ENCODE data around the gene CSTPP1. TPM values are rescaled to one million over a fixed set of nuclear protein-coding genes. Genes with fewer than 3 reads are reported as not detected.
A peak's percentile ranks its signal among the peaks of the same experiment; 100 is the strongest.

CSTPP1 gene
- total and polyA plus RNA-seq, 2 donors (not counting 1 experiment from before 2014, with no cell fraction given), result 15.5 to 34.1 TPM

DNA sequence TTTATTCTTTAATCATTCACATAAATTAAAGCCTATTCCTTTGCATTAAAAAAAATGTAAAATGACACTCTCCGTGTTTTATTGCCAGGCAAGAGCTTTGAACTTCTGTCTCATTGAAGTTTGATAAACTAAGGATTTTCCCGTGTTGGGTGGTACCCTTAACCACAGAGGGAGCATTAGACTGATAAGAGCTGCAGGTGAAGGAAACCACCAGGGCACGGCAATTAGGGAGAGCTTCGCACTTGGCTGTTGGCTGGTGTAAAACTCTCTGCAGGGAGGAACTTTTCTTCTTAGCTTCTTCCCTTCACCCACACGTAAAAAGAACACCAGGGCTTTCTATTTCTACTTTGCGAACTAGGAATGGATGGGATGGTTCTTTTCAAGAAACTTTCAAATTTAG is 47.0 kb downstream of the CSTPP1 start:
- TF ChIP-seq, protein P1, sequence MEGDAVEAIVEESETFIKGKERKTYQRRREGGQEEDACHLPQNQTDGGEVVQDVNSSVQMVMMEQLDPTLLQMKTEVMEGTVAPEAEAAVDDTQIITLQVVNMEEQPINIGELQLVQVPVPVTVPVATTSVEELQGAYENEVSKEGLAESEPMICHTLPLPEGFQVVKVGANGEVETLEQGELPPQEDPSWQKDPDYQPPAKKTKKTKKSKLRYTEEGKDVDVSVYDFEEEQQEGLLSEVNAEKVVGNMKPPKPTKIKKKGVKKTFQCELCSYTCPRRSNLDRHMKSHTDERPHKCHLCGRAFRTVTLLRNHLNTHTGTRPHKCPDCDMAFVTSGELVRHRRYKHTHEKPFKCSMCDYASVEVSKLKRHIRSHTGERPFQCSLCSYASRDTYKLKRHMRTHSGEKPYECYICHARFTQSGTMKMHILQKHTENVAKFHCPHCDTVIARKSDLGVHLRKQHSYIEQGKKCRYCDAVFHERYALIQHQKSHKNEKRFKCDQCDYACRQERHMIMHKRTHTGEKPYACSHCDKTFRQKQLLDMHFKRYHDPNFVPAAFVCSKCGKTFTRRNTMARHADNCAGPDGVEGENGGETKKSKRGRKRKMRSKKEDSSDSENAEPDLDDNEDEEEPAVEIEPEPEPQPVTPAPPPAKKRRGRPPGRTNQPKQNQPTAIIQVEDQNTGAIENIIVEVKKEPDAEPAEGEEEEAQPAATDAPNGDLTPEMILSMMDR (conservative IDR thresholded peaks at IDR 0.05 in 1 of 2, IDR thresholded peaks at IDR 0.05 in 1 of 2; ENCODE audit: low read depth in 1 of 2, low read length in 2 of 2), result no peak
- no peak for TF ChIP-seq EZH2 (IDR thresholded peaks at IDR 0.05; ENCODE audit: low read length, missing control alignments)
- Histone ChIP-seq H3K9me3 (ENCODE audit: control insufficient read depth, insufficient read depth, low read depth, low read length) (no peaks in the 10 kb centered on the region), H3K4me2 (ENCODE audit: extremely low read depth, insufficient read depth, low read length) (no peak overlapping the region), H3K27ac (ENCODE audit: insufficient read depth, low read length) (no peak overlapping the region), H2AFZ (ENCODE audit: low read length) (no peak overlapping the region), H3K4me3 (replicated peaks in 1 of 4; ENCODE audit: control extremely low read depth in 1 of 4, insufficient read depth in 1 of 4, low read depth in 3 of 4, low read length in 4 of 4) (no peak overlapping the region), H4K20me1 (ENCODE audit: control insufficient read depth, extremely low read depth, insufficient read depth, low read length) (no peaks in the 10 kb centered on the region), H3K4me1 (ENCODE audit: control insufficient read depth, extremely low read depth, insufficient read depth, low read length) (no peaks in the 10 kb centered on the region), H3K9ac (ENCODE audit: insufficient read depth, low read length) (no peak overlapping the region), H3K79me2 (ENCODE audit: control insufficient read depth, insufficient read depth, low read length) (no peaks in the 10 kb centered on the region), H3K27me3 (ENCODE audit: control insufficient read depth, insufficient read depth, low read length) (no peaks in the 10 kb centered on the region), H3K36me3 (ENCODE audit: control insufficient read depth, insufficient read depth, low read length) (no peaks in the 10 kb centered on the region)
- DNase-seq (ENCODE audit: low read depth in 2 of 2), result no peak

- no peak overlapping the region for H2AFZ ChIP-seq (ENCODE audit: low read length)
- no peak overlapping the region for H3K4me3 ChIP-seq (replicated peaks in 1 of 4; ENCODE audit: control extremely low read depth in 1 of 4, insufficient read depth in 1 of 4, low read depth in 3 of 4, low read length in 4 of 4)
- H4K20me1 ChIP-seq (ENCODE audit: control insufficient read depth, extremely low read depth, insufficient read depth, low read length), result no peaks in the 10 kb centered on the region
- no peaks in the 10 kb centered on the region for H3K4me1 ChIP-seq (ENCODE audit: control insufficient read depth, extremely low read depth, insufficient read depth, low read length)
- H3K27me3 ChIP-seq (ENCODE audit: control insufficient read depth, insufficient read depth, low read length), result no peaks in the 10 kb centered on the region
- H3K9ac ChIP-seq (ENCODE audit: insufficient read depth, low read length), result no peak overlapping the region
- H3K9me3 ChIP-seq (ENCODE audit: control insufficient read depth, insufficient read depth, low read depth, low read length), result no peaks in the 10 kb centered on the region
- H3K36me3 ChIP-seq (ENCODE audit: control insufficient read depth, insufficient read depth, low read length), result no peaks in the 10 kb centered on the region
- H3K4me2 ChIP-seq (ENCODE audit: extremely low read depth, insufficient read depth, low read length), result no peak overlapping the region
- H3K27ac ChIP-seq (ENCODE audit: insufficient read depth, low read length), result no peak overlapping the region
- DNase-seq (ENCODE audit: low read depth in 2 of 2), result no peak
- H3K79me2 ChIP-seq (ENCODE audit: control insufficient read depth, insufficient read depth, low read length), result no peaks in the 10 kb centered on the region
- TF ChIP-seq EZH2 (IDR thresholded peaks at IDR 0.05; ENCODE audit: low read length, missing control alignments), result no peak
- TF ChIP-seq, protein P1 (conservative IDR thresholded peaks at IDR 0.05 in 1 of 2, IDR thresholded peaks at IDR 0.05 in 1 of 2; ENCODE audit: low read depth in 1 of 2, low read length in 2 of 2), result no peak
Observed at GRCh38 chr11:46984548-46984947, 48.0 kb downstream of the CSTPP1 start.

- Histone ChIP-seq H3K27ac (ENCODE audit: insufficient read depth, low read length) (no peak overlapping the region), H3K27me3 (ENCODE audit: control insufficient read depth, insufficient read depth, low read length) (no peaks in the 10 kb centered on the region)
- peak in 1 of 2 donors; percentile 20 for DNase-seq (ENCODE audit: low read depth in 2 of 2)
Observed at GRCh38 chr11:46984987-46985386, 48.4 kb downstream of the CSTPP1 start.

More at GRCh38 chr11:46984987-46985386, 48.4 kb downstream of the CSTPP1 start:
- no peaks in the 10 kb centered on the region for H3K4me1 ChIP-seq (ENCODE audit: control insufficient read depth, extremely low read depth, insufficient read depth, low read length)
- no peak overlapping the region for H3K4me2 ChIP-seq (ENCODE audit: extremely low read depth, insufficient read depth, low read length)
- no peaks in the 10 kb centered on the region for H4K20me1 ChIP-seq (ENCODE audit: control insufficient read depth, extremely low read depth, insufficient read depth, low read length)
- no peaks in the 10 kb centered on the region for H3K36me3 ChIP-seq (ENCODE audit: control insufficient read depth, insufficient read depth, low read length)
- H2AFZ ChIP-seq (ENCODE audit: low read length), result no peak overlapping the region
- TF ChIP-seq EZH2 (IDR thresholded peaks at IDR 0.05; ENCODE audit: low read length, missing control alignments), result no peak
- H3K79me2 ChIP-seq (ENCODE audit: control insufficient read depth, insufficient read depth, low read length), result no peaks in the 10 kb centered on the region
- H3K9me3 ChIP-seq (ENCODE audit: control insufficient read depth, insufficient read depth, low read depth, low read length), result no peaks in the 10 kb centered on the region
- no peak overlapping the region for H3K9ac ChIP-seq (ENCODE audit: insufficient read depth, low read length)
- no peak overlapping the region for H3K4me3 ChIP-seq (replicated peaks in 1 of 4; ENCODE audit: control extremely low read depth in 1 of 4, insufficient read depth in 1 of 4, low read depth in 3 of 4, low read length in 4 of 4)
